Liver (tissue), 9 donors: ENCODE measurements around the gene PRIMPOL. TPM values are rescaled to one million over a fixed set of nuclear protein-coding genes. Genes with fewer than 3 reads are reported as not detected.
"Not testable (repeated sequence)": the region's sequence is repeated elsewhere in the genome, so short reads cannot be mapped to it uniquely, and the experiment has no call there.

ENCODE experiments used
- DNase-seq: peaks from one replicate; pipeline ENCODE4 v3.0.0-alpha.2; 2017; ENCODE audit warnings: low spot score
- H3K27ac ChIP-seq, 2 donors: one replicate each; pipeline ENCODE4 v1.7.0; 2013; ENCODE audit warnings: inconsistent platforms in 2 of 2, low read length in 2 of 2, control low read depth in 1 of 2, low read depth in 1 of 2, mild to moderate bottlenecking in 1 of 2
- H3K27me3 ChIP-seq, 4 donors: one replicate each; pipeline versions ENCODE4 v1.6.1 to v1.7.0; 2013; ENCODE audit warnings: low read length in 3 of 4, inconsistent platforms in 1 of 4, mild to moderate bottlenecking in 1 of 4, moderate library complexity in 1 of 4; ENCODE audit not compliant: control insufficient read depth in 4 of 4, insufficient read depth in 4 of 4
- H3K36me3 ChIP-seq, 4 donors: one replicate each; pipeline versions ENCODE4 v1.6.1 to v1.7.0; 2013; ENCODE audit warnings: low read length in 3 of 4, mild to moderate bottlenecking in 3 of 4, low read depth in 1 of 4, moderate library complexity in 1 of 4; ENCODE audit not compliant: control insufficient read depth in 4 of 4, insufficient read depth in 3 of 4
- H3K4me1 ChIP-seq, 4 donors: one replicate each; pipeline versions ENCODE4 v1.6.1 to v1.7.0; 2013; ENCODE audit warnings: low read length in 3 of 4, mild to moderate bottlenecking in 3 of 4, moderate library complexity in 1 of 4; ENCODE audit not compliant: control insufficient read depth in 4 of 4, insufficient read depth in 4 of 4
- H3K4me3 ChIP-seq, 3 donors: one replicate each; pipeline versions ENCODE4 v1.6.1 to v1.7.0; 2013; ENCODE audit warnings: low read length in 3 of 3, control low read depth in 1 of 3, low read depth in 1 of 3, mild to moderate bottlenecking in 1 of 3
- H3K9ac ChIP-seq, 2 donors: one replicate each; pipeline ENCODE4 v1.7.0; 2013; ENCODE audit warnings: low read length in 2 of 2, mild to moderate bottlenecking in 2 of 2, moderate library complexity in 2 of 2, control low read depth in 1 of 2, low read depth in 1 of 2
- H3K9me3 ChIP-seq, 4 donors: one replicate each; pipeline versions ENCODE4 v1.6.1 to v1.7.0; 2013; ENCODE audit warnings: low read length in 3 of 4; ENCODE audit not compliant: control insufficient read depth in 4 of 4
- EGR1 ChIP-seq, 2 donors: IDR thresholded peaks; 2 replicates each; pipeline ENCODE4 v1.6.1; 2016 to 2018; ENCODE audit warnings: antibody characterized with exemption in 2 of 2, low read depth in 2 of 2
- FOXA1 ChIP-seq: IDR thresholded peaks from 2 replicates; pipeline ENCODE4 v1.6.1; 2016; ENCODE audit warnings: antibody characterized with exemption
- HNF4A ChIP-seq, 2 donors: conservative IDR thresholded peaks; 2 replicates each; pipeline ENCODE4 v1.6.1; 2016; ENCODE audit warnings: antibody characterized with exemption in 2 of 2, mild to moderate bottlenecking in 2 of 2
- HNF4G ChIP-seq: IDR thresholded peaks from 2 replicates; pipeline ENCODE4 v1.6.1; 2016; ENCODE audit warnings: antibody characterized with exemption
- NR2F2 ChIP-seq: IDR thresholded peaks from 2 replicates; pipeline ENCODE4 v1.6.1; 2016; ENCODE audit warnings: antibody characterized with exemption
- RAD21 ChIP-seq, 2 donors: IDR thresholded peaks; 2 replicates each; pipeline ENCODE4 v1.6.1; 2016; ENCODE audit warnings: antibody characterized with exemption in 2 of 2, mild to moderate bottlenecking in 2 of 2
- REST ChIP-seq: IDR thresholded peaks from 2 replicates; pipeline ENCODE4 v1.6.1; 2016; ENCODE audit warnings: antibody characterized with exemption, mild to moderate bottlenecking
- RXRA ChIP-seq, 2 donors: IDR thresholded peaks; 2 replicates each; pipeline ENCODE4 v1.6.1; 2017 to 2018; ENCODE audit warnings: antibody characterized with exemption in 2 of 2, mild to moderate bottlenecking in 1 of 2
- YY1 ChIP-seq: IDR thresholded peaks from 2 replicates; pipeline ENCODE4 v1.6.1; 2016; ENCODE audit warnings: antibody characterized with exemption, mild to moderate bottlenecking
- ZBTB33 ChIP-seq: IDR thresholded peaks from 2 replicates; pipeline ENCODE4 v1.6.1; 2016; ENCODE audit warnings: antibody characterized with exemption
- WGBS: extraction: QIAGEN DNeasy Blood & Tissue Kit; methylation state at CpG from one replicate; pipeline ENCODE4 v1.1.7; 2013; 5-methylcytosine and 5-hydroxymethylcytosine counted together
- polyA plus RNA-seq, 2 donors: library from polyadenylated mRNA; stranded (reverse) in 1 of 2; unstranded in 1 of 2; fragments of 200-250 nt in 1 of 2; fragments of >200 nt in 1 of 2; fragmentation: Nextera tagmentation in 1 of 2; extraction: Ambion mirVana in 1 of 2; gene quantifications; one replicate each; pipeline versions ENCODE4 v1.2.1 to v1.2.3, GENCODE V29; 2013 to 2015
- total RNA-seq, 2 donors: library from RNA; depleted of rRNA; stranded (reverse); fragments of >200 nt; gene quantifications; one replicate each; pipeline ENCODE4 v1.2.3, GENCODE V29; 2014
- TF ChIP-seq, protein P1 (sequence below): IDR thresholded peaks from 2 replicates; pipeline ENCODE4 v1.6.1; 2016; ENCODE audit warnings: antibody characterized with exemption
- TF ChIP-seq, protein P2 (sequence below): IDR thresholded peaks from 2 replicates; pipeline ENCODE4 v1.6.1; 2016; ENCODE audit warnings: antibody characterized with exemption
- donor health status: healthy.
- donor health status: healthy.
- donor health status: healthy.
- donor health status: healthy.
- donor health status: healthy.

Gene PRIMPOL
- total and polyA plus RNA-seq, 4 donors = 2.2 to 7.3 (median 5.5) TPM

GRCh38 chr4:184620212-184620867, 29.2 kb upstream of the PRIMPOL start:
- 89% methylated on average over 11 of the region's 11 CpGs for WGBS
- no peak for DNase-seq
- Histone ChIP-seq H3K9me3 (no peaks in the 10 kb centered on the region), H3K4me3 (no peak overlapping the region), H3K27ac (no peak overlapping the region), H3K4me1 (no peaks in the 10 kb centered on the region), H3K9ac (no peak overlapping the region), H3K27me3 (no peaks in the 10 kb centered on the region), H3K36me3 (peaks cover 0 to 2% (median 0%) of the 10 kb centered on the region in 4 donors)
- no peak for TF ChIP-seq NR2F2
- TF ChIP-seq, protein P1, sequence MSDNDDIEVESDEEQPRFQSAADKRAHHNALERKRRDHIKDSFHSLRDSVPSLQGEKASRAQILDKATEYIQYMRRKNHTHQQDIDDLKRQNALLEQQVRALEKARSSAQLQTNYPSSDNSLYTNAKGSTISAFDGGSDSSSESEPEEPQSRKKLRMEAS = no peak
- TF ChIP-seq, protein P2, sequence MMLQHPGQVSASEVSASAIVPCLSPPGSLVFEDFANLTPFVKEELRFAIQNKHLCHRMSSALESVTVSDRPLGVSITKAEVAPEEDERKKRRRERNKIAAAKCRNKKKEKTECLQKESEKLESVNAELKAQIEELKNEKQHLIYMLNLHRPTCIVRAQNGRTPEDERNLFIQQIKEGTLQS = no peak
- TF ChIP-seq REST = no peak
- TF ChIP-seq EGR1 (IDR thresholded peaks at IDR 0.05; ENCODE audit: low read depth in 2 of 2) = no peak
- no peak for TF ChIP-seq ZBTB33
- no peak for TF ChIP-seq YY1
- TF ChIP-seq RXRA (IDR thresholded peaks at IDR 0.05) = no peak
- TF ChIP-seq FOXA1 = no peak
- no peak for TF ChIP-seq RAD21 (IDR thresholded peaks at IDR 0.05)

GRCh38 chr4:184621518-184621917, 28.0 kb upstream of the PRIMPOL start:
- Histone ChIP-seq H3K36me3 (peaks cover 0 to 2% (median under 1%) of the 10 kb centered on the region in 4 donors), H3K9me3 (no peaks in the 10 kb centered on the region), H3K9ac (no peak overlapping the region), H3K27me3 (no peaks in the 10 kb centered on the region), H3K27ac (no peak overlapping the region), H3K4me1 (peaks cover 0 to 2% (median 0%) of the 10 kb centered on the region in 4 donors), H3K4me3 (no peak overlapping the region)
- WGBS = 60% methylated on average over 3 of the region's 3 CpGs
- TF ChIP-seq YY1 = no peak
- peak in 1 of 2 donors; percentile 6 for TF ChIP-seq HNF4A (conservative IDR thresholded peaks at IDR 0.05)
- no peak for TF ChIP-seq HNF4G
- no peak for DNase-seq

DNA sequence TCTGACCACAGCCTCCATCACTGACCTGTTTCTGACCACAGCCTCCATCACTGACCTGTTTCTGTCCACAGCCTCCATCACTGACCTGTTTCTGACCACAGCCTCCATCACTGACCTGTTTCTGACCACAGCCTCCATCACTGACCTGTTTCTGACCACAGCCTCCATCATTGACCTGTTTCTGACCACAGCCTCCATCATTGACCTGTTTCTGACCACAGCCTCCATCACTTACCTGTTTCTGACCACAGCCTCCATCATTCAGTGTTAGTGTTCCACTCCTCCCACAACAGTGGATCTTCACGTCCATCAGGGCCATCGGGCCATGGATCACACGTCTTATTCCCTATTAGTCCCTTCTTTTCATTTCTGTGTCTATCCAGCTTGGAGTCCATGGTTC, 25.0 kb upstream of the PRIMPOL start:
- H3K36me3 ChIP-seq = peaks cover 2 to 17% (median 9%) of the 10 kb centered on the region in 4 donors
- H3K9ac ChIP-seq, H3K4me1 ChIP-seq, DNase-seq, H3K9me3 ChIP-seq, H3K27ac ChIP-seq, H3K4me3 ChIP-seq, H3K27me3 ChIP-seq: not testable (repeated sequence)
- WGBS = 98% methylated on average over 3 of the region's 3 CpGs
